HEK293 (cell line): ENCODE measurements around the gene AATF.

Source experiments
- CTCF ChIP-seq: fragments of 450-650 bp; formaldehyde crosslinking; IDR thresholded peaks from 2 replicates; pipeline ENCODE4 v1.5.1; 2016; ENCODE audit warnings: missing biosample characterization, missing genetic modification characterization
- KLF1 ChIP-seq: fragments of 450-650 bp; formaldehyde crosslinking; IDR thresholded peaks from 2 replicates; pipeline ENCODE4 v1.5.1; 2016; ENCODE audit warnings: missing biosample characterization, missing genetic modification characterization
- PRDM10 ChIP-seq: fragments of 450-650 bp; formaldehyde crosslinking; IDR thresholded peaks from 2 replicates; pipeline ENCODE4 v1.5.1; 2016; ENCODE audit warnings: missing biosample characterization, missing genetic modification characterization
- REST ChIP-seq: fragments of 450-650 bp; formaldehyde crosslinking; IDR thresholded peaks from 2 replicates; pipeline ENCODE4 v1.5.1; 2016; ENCODE audit warnings: missing biosample characterization, missing genetic modification characterization
- ZNF280D ChIP-seq: fragments of 450-650 bp; formaldehyde crosslinking; IDR thresholded peaks from 2 replicates; pipeline ENCODE4 v1.5.1; 2016; ENCODE audit warnings: missing biosample characterization, missing genetic modification characterization
- ZNF350 ChIP-seq: fragments of 450-650 bp; formaldehyde crosslinking; IDR thresholded peaks from 2 replicates; pipeline ENCODE4 v1.5.0; 2017; ENCODE audit warnings: missing biosample characterization, mild to moderate bottlenecking, missing genetic modification characterization

- TF ChIP-seq REST = no peak
- no peak for TF ChIP-seq KLF1 (tag by site-specific recombination)
- TF ChIP-seq ZNF280D (tag by site-specific recombination) = no peak
- TF ChIP-seq CTCF (tag by site-specific recombination) = no peak
- no peak for TF ChIP-seq ZNF350 (tag by site-specific recombination)
- no peak for TF ChIP-seq PRDM10 (tag by site-specific recombination)
These were observed 116.2 kb downstream of the AATF start for GRCh38 chr17:37064956-37065355.
